HG02642 (cell line): ENCODE results near the gene LRMDA.

Experiments used
- ATAC-seq: cut with Tn5 transposase; IDR thresholded peaks from one replicate; pipeline ENCODE4 v1.9.1; 2021; ENCODE audit warnings: mild to moderate bottlenecking; ENCODE audit not compliant: unreplicated experiment, poor library complexity

LRMDA gene

GRCh38 chr10:75431180-75432111 is at the start of gene LRMDA:
Gene LRMDA, plus strand, starts transcription at chr10:75431624.
- ATAC-seq = no peak

GRCh38 chr10:75386128-75386527 is 45.3 kb upstream of the LRMDA start:
- ATAC-seq = no peak

- no peak for ATAC-seq
Measured at GRCh38 chr10:75388082-75388481, 43.3 kb upstream of the LRMDA start.

- no peak for ATAC-seq
Measured at GRCh38 chr10:75390178-75390577, 41.2 kb upstream of the LRMDA start.

GRCh38 chr10:75392271-75392670 is 39.2 kb upstream of the LRMDA start:
- no peak for ATAC-seq

GRCh38 chr10:75392744-75393143 is 38.7 kb upstream of the LRMDA start:
- ATAC-seq = no peak

GRCh38 chr10:75394221-75394620 is 37.2 kb upstream of the LRMDA start:
- no peak for ATAC-seq

- no peak for ATAC-seq
Measured at GRCh38 chr10:75395066-75395931, 36.1 kb upstream of the LRMDA start.

GRCh38 chr10:75395932-75396630 is 35.3 kb upstream of the LRMDA start:
- no peak for ATAC-seq

- no peak for ATAC-seq
Measured at GRCh38 chr10:75396631-75397495, 34.6 kb upstream of the LRMDA start.

GRCh38 chr10:75397496-75398199 is 33.8 kb upstream of the LRMDA start:
- ATAC-seq = no peak

GRCh38 chr10:75398200-75398691 is 33.2 kb upstream of the LRMDA start:
- no peak for ATAC-seq

- no peak for ATAC-seq
Measured at GRCh38 chr10:75398692-75399460, 32.5 kb upstream of the LRMDA start.

- no peak for ATAC-seq
Measured at GRCh38 chr10:75399461-75400162, 31.8 kb upstream of the LRMDA start.

GRCh38 chr10:75400163-75400770 is 31.2 kb upstream of the LRMDA start:
- ATAC-seq = no peak

- peak; percentile 28 for ATAC-seq
Measured at GRCh38 chr10:75400771-75401568, 30.5 kb upstream of the LRMDA start.
